LoVo (cell line): Measurements from ENCODE around the gene PSMD13.
"Not testable (repeated sequence)": the region's sequence is repeated elsewhere in the genome, so short reads cannot be mapped to it uniquely, and the experiment has no call there.

ENCODE experiments used
- DNase-seq: peaks from one replicate; pipeline ENCODE4 v3.0.0-alpha.2; 2016; ENCODE audit warnings: low spot score

Gene PSMD13

DNA sequence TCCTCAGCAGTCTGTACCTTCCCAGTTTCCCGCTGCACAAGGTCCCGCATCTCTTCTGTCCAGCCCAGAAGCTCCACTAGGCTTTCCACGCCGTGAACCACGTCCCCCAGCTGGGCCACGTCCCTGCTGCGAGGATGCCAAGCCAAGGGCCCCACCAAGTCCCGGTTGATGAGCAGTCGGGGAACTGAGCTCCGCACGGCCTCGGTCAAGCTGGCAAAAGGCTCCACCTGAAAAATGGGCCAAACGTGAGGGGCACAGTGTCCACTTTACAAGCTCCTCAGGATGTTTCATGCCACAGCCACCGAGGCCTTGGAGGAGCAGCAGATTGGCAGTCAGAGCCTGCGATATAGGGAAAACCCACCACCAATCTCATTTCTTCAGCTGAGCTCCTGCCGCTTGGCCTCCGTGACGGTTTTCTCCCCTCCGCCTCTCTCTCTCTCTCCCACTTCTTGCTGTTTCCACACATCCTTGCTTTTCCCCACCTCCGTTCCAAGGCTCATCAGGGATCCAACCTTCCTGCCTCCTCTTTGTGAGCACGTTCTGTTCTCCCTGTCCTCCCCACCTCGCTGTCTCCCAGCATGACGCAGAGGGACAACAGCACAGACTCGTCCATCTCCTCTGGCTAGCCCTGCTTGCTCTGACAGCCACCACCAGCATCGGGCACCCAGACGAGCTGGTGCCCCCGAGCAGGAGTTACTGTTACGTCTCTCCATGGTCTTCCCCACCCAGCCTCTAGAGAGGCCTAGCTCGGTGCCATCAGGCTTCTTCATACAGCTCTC, 17.8 kb upstream of the PSMD13 start:
- no peak for DNase-seq

DNA sequence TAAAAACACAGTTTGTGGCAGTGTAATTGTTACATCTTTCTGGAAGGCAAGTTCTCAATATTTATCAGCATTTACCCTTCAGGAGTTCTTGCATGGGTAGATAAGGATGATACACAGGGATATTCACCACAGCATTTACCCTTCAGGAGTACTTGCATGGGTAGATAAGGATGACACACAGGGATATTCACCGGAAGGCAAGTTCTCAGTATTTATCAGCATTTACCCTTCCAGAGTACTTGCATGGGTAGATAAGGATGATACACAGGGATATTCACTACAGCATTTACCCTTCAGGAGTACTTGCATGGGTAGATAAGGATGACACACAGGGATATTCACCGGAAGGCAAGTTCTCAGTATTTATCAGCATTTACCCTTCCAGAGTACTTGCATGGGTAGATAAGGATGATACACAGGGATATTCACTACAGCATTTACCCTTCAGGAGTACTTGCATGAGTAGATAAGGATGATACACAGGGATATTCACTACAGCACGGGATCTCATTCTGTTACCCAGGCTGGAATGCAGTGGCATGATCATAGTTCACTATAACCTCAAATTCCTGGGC, 16.0 kb upstream of the PSMD13 start:
- not testable (repeated sequence) for DNase-seq

DNA sequence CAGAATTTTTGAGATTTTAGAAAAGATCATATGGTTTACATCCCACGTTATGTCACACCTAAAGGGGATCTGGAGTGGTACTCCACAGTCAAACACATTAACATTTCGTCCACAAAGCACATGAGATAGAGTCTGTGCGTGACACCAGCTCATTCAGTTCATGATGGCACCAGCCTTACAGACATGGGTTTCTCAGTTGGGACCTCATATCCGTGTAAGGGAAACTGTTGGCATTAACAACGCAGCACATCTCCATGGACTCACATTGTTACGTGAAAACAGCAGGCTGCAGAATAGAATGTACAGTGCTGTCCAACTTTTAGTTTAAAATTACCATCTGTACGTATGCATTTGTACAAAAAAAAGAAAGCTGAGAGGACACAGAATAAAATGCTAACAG, 15.2 kb upstream of the PSMD13 start:
- DNase-seq: no peak

DNA sequence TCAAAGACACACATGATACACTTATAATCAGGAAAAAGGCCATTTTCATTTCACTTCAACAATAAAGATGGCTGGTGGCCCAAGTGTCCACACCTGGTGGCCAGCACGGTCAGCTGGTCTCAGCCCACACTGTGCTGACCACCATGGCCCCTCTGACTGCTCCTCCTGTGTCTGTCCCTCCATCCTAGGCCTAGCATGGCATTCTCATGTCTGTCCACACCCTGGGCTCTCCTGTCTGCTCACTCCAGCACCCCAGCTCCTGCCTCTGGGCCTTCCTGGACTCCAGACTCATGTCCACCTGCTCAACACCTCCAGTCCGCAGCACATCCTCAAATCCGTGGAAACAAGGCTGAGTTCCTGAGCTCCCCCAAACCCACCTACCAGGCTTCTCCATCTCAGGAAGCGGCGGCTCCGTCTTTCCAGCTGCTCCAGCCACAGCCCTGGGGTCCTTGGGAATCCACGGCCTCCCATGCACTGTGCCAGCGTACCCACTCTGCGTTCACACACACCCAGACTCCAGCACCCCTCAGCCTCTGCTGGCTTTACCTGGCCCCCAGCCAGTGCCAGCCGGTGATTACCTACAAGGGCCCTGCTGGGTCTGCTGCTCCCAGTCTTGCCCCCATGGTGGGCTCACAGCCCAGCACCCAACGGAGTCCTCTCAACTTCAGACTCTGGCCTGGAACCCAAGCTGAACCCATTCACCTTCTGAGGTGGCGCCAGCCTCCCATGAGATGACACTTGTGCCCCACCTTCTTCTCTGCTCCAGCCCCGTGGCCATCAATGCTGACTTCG, 14.6 kb upstream of the PSMD13 start:
- no peak for DNase-seq

DNA sequence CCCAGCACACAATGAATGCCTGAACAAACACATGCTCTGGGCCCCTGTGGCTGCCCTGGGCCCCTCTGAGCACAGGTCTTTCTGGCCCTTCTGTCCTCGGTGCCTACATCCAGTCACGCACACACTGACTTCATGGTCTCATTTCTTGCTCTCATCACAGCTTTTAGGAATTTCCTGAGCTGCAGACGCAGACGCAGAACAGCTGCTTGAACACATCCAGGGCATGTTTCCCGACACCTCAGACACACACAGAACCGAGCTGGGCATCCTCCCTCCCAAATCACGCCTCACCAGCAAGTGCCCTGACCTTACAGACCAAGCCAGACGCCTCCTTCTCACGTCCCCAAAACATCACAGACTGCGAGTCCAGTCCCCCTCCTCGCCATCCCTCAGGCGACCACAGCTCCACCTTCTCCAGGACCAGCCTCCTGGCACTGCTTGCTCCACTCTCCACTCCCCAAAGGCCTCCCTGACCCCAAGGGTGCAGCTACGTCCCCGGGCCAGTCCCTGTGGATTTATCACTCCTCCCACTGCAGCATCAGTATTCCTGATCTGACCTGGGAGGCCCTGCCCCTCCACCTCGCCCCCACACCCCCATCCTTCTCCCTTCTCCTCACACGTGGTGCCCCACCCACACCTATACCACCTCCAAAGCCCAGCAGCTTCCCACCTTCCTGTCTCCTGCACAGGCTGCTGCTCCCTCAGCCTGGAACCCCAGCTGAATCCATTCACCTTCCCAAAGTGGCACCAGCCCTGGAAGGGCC, 13.6 kb upstream of the PSMD13 start:
- no peak for DNase-seq

DNA sequence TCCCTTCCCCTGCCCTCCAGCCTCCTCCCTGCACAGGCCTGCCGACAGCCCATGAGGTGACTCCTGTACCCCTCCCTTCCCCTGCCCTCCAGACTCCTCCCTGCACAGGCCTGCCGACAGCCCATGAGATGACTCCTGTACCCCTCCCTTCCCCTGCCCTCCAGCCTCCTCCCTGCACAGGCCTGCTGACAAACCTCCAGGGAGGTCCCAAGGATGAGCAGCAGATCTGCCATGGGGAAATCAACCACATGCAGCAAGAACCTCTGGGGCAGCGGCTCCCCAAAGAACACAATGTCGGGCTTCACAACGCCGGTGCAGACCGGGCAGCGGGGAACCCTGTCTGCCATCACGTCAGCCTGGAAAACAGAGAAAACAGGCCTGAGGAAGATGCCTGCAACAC, 12.9 kb upstream of the PSMD13 start:
- no peak for DNase-seq

DNA sequence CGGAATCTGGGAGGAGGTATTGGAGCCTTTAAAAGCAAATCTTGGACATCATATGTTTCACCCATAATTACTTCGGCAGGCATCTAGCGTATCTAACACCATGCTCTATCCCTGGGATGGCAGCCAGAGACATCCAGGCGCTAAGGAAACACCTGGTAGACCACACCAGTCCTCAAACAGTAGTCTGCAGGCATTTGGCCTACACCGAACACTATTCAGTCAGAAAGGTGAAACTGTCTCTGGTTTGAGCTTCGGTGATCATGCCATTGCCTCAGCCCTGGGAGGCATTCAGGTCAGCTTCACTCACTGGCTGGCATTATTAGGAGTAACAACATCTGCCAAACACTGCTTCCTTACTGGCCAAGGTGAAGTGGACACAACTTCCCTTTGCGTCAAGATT, 12.4 kb upstream of the PSMD13 start:
- DNase-seq: no peak

DNA sequence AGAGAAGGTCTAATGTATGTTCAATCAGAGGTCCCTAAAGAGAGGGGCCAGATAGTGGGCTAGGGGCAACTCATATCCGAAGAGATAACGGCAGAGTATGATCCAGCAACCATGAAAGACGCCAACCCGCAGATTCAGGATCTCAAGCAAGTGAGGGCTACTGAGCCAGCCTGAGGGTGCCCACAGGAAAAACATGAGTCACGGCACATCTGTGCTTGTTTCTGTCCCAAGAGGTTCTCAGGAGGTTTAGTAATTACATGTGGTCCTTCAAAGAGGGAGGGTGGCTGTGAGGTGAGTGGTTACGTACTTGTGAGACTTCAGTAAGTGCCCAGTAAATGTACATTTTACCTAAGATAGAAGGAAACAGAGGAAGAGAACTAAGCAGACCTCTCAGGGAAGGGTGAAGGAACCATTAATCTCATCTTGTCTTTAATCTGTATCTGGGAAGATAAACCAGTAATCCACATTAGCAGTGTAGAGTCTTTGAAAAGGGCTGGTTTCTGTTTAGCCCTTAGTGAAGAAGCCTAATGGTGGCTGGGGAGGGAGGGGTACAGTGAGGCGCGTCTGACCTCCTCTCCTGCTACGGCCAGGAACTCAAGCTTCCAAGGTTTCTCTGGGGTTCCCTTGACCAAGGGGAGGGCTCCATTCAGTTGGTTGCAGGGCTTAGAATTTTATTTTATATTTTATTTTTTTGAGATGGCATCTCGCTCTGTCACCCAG, 10.9 kb upstream of the PSMD13 start:
- DNase-seq: no peak

DNA sequence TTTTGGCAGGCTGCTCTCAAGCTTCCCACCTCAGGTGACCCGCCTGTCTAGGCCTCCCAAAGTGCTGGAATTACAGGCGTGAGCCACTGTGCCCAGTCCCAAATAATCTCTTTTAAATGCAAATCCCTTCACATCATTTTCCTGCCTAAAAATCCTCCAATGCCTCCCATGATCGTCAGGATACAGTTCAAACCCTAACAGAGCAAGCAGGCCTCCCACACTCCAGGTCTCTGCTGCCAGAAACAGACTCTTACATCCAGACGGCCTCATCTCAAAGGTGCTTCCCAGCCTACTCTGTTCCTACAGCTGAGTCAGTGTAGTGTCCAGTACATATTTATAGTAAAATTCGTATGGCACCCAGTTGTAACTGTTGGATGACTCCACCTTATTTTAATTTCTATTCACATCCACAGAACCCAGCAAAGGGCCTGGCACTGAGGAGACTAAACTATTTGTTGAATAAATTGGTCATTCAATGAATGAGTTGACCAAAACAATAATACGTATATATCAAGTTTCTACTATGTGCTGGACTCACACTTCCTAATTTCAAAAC, 8.9 kb upstream of the PSMD13 start:
- no peak for DNase-seq

DNA sequence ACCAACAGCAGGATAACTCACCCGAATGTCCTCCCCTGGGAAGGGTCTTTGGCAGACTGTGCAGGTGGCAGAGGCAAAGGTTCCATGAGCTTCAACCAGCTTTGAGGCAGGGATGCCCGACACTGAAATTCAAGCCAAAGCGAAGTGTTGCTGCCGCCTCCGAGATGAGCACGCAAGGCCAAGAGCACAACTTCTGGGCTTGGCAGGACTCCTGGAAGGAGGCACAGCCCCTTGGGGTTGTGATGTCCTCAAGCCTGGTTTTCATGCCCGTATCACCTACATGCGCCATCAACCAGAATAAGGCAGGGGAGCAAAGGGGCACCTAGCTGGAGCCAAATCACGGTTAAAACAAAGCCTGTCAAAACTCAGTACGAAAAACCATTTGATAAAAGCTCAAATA, 6.3 kb upstream of the PSMD13 start:
- DNase-seq: no peak

DNA sequence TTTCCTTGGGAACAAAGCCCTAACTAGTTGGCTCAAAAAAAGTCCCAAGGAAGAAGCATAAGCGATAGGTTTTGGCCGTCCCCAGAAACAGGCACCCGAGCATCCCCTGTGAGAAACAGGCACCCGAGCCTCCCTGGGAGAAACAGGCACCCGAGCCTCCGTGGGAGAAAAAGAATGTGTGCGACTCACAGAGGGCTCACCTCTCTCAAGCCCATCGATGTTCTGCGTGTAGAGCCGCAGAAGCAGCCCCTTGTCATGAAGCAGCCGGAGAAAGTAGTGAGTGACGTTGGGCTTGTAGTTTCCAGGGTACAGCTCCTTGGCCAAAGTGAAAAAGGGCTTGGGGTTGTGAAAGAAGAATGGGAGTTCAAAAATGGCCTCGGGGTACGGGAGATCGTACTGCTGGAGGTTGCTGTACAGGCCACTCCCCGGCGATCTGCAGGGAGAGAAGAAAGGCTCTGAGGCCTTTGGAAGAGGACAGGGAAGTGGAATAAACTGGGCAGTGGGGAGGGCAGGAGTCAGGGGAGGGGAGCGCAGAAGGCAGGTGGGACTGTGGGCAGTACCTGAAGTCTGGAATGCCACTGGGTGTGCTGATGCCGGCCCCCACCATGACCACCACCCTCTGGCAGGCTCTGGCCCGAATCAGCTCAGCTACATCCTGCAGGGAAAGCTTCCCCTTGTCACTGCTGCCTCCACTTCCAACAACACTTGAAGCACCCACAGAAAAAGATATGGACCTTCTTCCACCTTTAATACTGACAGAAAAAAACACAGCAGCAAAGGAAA, 3.8 kb upstream of the PSMD13 start:
- no peak for DNase-seq

DNA sequence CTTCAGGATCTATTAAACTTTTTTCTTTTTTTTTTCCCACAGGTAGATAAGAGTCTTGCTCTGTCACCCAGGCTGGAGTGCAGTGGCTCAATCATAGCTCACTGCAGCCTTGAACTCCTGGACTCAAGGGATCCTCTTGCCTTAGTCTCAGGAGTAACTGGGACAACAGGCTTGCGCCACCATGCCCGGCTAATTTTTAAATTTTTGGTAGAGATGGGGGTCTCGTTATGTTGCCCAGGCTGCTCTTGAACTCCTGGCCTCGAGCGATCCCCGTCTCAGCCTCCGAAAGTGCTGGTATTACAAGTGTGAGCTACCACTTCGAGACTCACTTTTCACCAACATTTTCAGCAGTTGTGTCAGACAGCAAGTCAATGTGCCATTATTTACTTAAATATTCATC, 1.6 kb upstream of the PSMD13 start:
- DNase-seq: no peak

DNA sequence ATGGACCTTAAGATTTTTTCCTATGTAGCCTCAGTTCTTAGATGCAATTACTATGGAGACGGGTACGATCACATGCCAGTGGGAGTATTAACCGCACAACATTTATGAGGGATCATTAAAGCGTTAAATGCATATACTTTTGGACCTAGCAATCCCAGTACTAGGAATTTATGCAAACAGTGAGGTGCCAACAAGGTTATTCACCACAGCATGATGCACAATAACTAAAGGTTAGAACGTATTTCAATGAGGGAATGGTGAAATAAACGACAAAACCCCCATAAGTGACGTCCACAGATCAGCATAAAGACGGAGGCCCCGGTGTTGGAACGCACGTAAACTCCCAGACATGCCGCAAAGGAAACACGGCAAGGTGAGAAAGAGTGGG, 1.2 kb upstream of the PSMD13 start:
- DNase-seq: no peak

DNA sequence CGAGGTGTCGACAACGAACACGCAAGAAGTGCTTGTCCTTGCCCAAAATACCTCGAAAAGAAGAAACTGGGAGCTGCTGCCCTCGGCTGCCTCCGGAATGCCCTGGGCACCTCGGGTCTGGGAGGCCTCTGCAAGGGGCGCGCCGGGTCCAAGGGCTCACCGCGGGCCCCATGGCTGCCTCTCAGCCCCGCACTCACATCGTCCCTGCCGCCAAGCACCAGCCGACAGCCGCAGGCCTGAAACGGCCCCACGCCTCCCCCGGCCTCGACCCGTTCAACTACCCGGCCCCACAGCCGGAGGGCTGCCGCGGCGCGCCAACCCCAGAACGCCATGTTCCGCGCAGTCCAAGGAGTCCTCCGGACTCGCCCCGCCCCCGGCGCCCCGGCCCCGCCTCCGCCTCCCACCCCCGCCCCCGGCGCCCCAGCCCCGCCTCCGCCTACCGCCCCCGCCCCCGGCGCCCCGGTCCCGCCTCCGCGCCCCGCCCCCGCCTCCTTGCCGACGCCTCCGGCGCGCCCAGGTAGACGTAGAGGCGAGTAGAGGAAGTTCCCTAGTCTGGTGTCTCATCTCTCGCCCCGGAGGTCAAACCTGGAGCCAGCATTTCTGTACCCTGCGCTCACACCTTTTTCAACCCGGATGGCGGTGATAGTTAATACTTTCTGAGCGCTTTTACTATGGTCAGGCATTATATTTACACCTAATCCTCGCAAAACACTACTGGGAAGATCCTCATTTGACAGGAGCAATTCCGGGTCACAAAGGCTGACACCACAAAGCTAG, 591 bp upstream of the PSMD13 start, which contains the start of gene SIRT3:
SIRT3 (minus strand) TSS at position 346 of the 777 bp plus-strand sequence; CDS start at position 332, 14 bp downstream.
- DNase-seq: peak; percentile 89

DNA sequence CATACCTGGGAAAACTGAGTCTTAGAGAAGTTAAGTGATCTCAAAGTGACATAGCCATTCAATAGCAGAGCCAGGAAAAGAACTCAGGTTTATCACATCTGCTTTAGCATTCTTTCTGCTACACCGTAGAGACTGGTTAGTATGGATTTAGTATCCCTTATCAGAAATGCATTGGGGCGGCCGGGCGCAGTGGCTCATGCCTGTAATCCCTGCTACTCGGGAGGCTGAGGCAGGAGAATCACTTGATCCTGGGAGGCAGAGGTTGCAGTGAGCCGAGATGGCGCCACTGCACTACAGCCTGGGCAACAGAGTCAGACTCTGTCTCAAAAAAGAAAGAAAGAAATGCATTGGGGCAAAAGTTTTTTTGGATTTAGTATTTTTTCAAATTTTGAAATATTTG, 1.6 kb downstream of the PSMD13 start:
- DNase-seq: not testable (repeated sequence)

DNA sequence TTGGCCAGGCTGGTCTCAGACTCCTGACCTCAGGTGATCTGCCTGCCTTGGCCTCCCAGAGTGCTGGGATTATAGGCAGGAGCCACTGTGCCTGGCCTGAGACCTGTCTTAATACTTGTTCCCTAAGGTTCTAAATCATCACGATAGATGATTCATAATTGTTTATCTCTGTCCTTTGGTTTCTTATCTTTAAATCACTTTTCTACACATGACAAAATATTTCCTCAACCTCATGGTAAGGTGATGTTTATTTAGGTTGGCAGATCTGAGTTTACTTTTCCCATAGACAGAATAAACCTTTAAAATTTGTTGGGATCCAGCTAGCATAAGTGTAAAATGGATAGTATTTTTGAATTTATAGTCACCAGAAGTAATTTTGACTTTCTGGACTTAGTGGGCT, 3.5 kb downstream of the PSMD13 start:
- DNase-seq: no peak

DNA sequence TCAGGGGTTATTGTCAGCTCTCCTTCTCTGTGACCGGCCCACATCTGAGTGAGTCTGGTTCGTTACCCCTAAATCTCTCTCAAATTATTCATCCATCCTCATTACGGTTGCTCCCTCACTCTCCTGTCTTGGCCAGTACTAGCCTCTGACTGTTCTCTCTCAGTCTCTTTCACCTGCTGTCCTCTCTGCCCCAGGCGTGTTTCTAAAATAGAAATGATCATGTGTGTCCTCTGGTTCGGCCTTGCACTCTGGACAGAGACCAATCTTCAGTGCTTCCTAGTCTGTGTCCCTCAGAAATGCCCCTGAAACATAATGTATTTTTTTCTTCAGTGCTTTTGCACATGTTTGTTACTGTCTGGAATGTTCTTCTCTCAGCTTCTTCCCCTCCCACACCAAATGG, 4.9 kb downstream of the PSMD13 start:
- no peak for DNase-seq

DNA sequence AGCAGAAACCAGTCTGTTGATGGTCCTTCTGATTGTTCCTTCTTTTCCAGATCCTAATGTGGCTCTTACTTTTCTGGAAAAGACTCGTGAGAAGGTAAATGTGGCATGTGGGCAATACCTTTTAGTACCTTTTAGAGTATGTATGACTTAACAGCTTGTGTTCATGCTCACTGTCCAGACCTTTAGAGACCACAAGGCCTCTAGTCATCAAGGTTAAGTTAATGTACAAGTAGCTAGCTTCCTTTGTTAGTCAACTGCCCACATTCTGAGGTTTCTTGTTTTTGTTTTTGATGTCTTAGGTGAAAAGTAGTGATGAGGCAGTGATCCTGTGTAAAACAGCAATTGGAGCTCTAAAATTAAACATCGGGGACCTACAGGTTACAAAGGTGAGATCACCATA, 7.6 kb downstream of the PSMD13 start:
- no peak for DNase-seq

DNA sequence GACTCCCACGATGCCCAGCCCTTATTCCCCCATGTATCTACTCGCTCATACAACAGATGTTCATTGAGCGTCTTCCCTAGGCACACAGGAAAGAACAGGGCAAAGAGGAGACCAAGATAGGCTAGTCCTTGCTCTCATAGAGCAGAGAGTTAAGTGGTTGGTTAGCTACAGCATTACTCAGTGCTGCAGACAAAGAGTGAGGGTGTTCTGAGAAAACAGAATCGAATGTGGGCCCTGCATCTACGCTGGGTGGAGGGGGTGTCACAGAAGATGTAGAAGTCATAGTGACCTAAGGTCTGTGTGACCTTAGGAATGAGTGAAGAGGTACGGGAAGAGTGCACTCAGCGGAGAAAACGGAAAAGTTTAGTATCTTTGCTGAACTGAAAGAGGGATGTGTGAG, 12.3 kb downstream of the PSMD13 start:
- DNase-seq: no peak

DNA sequence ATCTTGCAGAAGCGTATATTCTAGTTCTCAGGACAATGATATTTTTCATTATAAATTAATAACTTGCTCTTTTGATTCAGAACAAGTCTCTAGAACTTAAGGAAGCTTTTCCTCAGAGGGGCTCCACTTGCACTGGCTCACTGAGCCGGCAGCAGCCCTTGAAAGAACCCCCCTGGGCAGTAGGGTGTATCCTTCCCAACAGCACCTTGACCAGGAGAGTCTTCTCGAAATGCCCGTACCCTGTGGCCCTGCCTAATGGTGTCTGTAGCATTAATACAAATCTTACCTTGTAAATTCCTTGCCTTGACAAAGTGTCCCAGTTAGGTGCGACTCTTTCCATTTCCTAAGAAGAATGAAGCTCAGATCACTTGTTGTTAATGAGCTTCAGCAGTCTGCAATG, 13.5 kb downstream of the PSMD13 start:
- DNase-seq: no peak
